Upper lobe of left lung (tissue), 6 donors: ENCODE measurements around the gene APOBEC3F. TPM values are rescaled to one million over a fixed set of nuclear protein-coding genes. Genes with fewer than 3 reads are reported as not detected.
"Not testable (repeated sequence)": the region's sequence is repeated elsewhere in the genome, so short reads cannot be mapped to it uniquely, and the experiment has no call there.

Experiments used
- ATAC-seq, 2 donors: fragments of 200-7000 bp; cut with Tn5 transposase; one replicate each; pipeline ENCODE4 v1.9.1; 2022; ENCODE audit warnings: mild to moderate bottlenecking in 2 of 2, moderate library complexity in 2 of 2; ENCODE audit not compliant: low FRiP score in 2 of 2
- DNase-seq, 2 donors: peaks; one replicate each; pipeline ENCODE4 v3.0.0-alpha.2; 2019 to 2020
- H3K27ac ChIP-seq, 4 donors: fragments of 200-600 bp; sonication (generic); one replicate each; pipeline ENCODE4 v1.5.1; 2016 to 2019
- H3K27me3 ChIP-seq, 4 donors: fragments of 200-600 bp; sonication (generic); one replicate each; pipeline ENCODE4 v1.5.1; 2017 to 2019
- H3K36me3 ChIP-seq, 4 donors: fragments of 200-600 bp; sonication (generic); one replicate each; pipeline ENCODE4 v1.5.1; 2016 to 2019
- H3K4me1 ChIP-seq, 4 donors: fragments of 200-600 bp; sonication (generic); one replicate each; pipeline ENCODE4 v1.5.1; 2018 to 2019
- H3K4me3 ChIP-seq, 4 donors: fragments of 200-600 bp; sonication (generic); one replicate each; pipeline ENCODE4 v1.5.1; 2017 to 2019; ENCODE audit warnings: mild to moderate bottlenecking in 2 of 4, moderate library complexity in 1 of 4
- H3K9me3 ChIP-seq, 4 donors: fragments of 200-600 bp; sonication (generic); one replicate each; pipeline ENCODE4 v1.5.1; 2018 to 2019
- CTCF ChIP-seq, 6 experiments: fragments of 450-650 bp in 4 of 6; fragments of 200-600 bp in 2 of 6; sonication (generic) in 2 of 6; IDR thresholded peaks; one replicate each; pipeline ENCODE4 v1.5.1; 2016 to 2019; ENCODE audit warnings: antibody characterized with exemption in 6 of 6
- EP300 ChIP-seq, 4 donors: sonication (generic); formaldehyde crosslinking; IDR thresholded peaks; one replicate each; pipeline ENCODE4 v1.5.1; 2017; ENCODE audit warnings: antibody characterized with exemption in 4 of 4, control low read depth in 2 of 4
- POLR2A ChIP-seq, 4 donors: fragments of 450-650 bp; IDR thresholded peaks; one replicate each; pipeline ENCODE4 v1.5.1; 2016 to 2017; ENCODE audit warnings: antibody characterized with exemption in 4 of 4, mild to moderate bottlenecking in 2 of 4
- POLR2AphosphoS5 ChIP-seq, 2 donors: sonication (generic); formaldehyde crosslinking; IDR thresholded peaks; one replicate each; pipeline ENCODE4 v1.5.1; 2017; ENCODE audit warnings: antibody characterized with exemption in 2 of 2
- WGBS, 2 donors: methylation state at CpG; one replicate each; pipeline ENCODE4 v1.1.5; 2017 to 2018; 5-methylcytosine and 5-hydroxymethylcytosine counted together
- total RNA-seq, 6 donors: library from RNA; depleted of rRNA in 4 of 6; stranded (reverse); fragments of >200 nt in 4 of 6; gene quantifications; one replicate each; pipeline versions ENCODE4 v1.1.0 to v1.2.1, GENCODE V29; 2016 to 2021
- donor health status: DM: no; HTN: no; CAD: no; lungs with moderate emphysema.
- donor health status: DM: no; HTN: yes; CAD: no; lungs with severe emphysema.

Gene APOBEC3F
- total RNA-seq, 6 donors from 2014 or later, result 4.0 to 12.0 (median 6.5) TPM

GRCh38 chr22:39013942-39014722 is 26.5 kb upstream of the APOBEC3F start, which contains the start of gene APOBEC3C:
TSS of gene APOBEC3C (plus strand) at chr22:39014257. CDS start at chr22:39014363, 106 bp downstream.
- ATAC-seq, result peak; percentile 94 to 98

GRCh38 chr22:39014723-39015121 is 25.9 kb upstream of the APOBEC3F start:
- H3K9me3 ChIP-seq, DNase-seq, H3K36me3 ChIP-seq, H3K27me3 ChIP-seq, ATAC-seq: not testable (repeated sequence)
- WGBS, 2 donors, result 58 to 62% methylated on average over 6 of the region's 6 CpGs
- H3K27ac ChIP-seq, result peak overlapping the region; percentile 77 to 95 (median 88)
- peak overlapping the region; percentile 35 to 64 (median 49) for H3K4me3 ChIP-seq
- H3K4me1 ChIP-seq, result peaks cover 12 to 25% (median 16%) of the 10 kb centered on the region in 4 donors

More at GRCh38 chr22:39013942-39014722, 26.5 kb upstream of the APOBEC3F start, which contains the start of gene APOBEC3C:
- H3K4me1 ChIP-seq, result peaks cover 12 to 25% (median 16%) of the 10 kb centered on the region in 4 donors
- WGBS, 2 donors, result 7 to 9% methylated on average over 13 to 18 of the region's 18 CpGs
- H3K36me3 ChIP-seq, result no peaks in the 10 kb centered on the region
- no peaks in the 10 kb centered on the region for H3K9me3 ChIP-seq
- H3K27ac ChIP-seq, result peak within 1 kb of the TSS; percentile 77 to 95 (median 88)
- no peaks in the 10 kb centered on the region for H3K27me3 ChIP-seq
- DNase-seq, result peak; percentile 68 to 88
- TF ChIP-seq POLR2AphosphoS5 (IDR thresholded peaks at IDR 0.05) (peak; percentile 21 to 80), POLR2A (IDR thresholded peaks at IDR 0.05) (peak in 2 of 4 donors; percentile 38 to 80), CTCF (IDR thresholded peaks at IDR 0.05) (no peak), EP300 (IDR thresholded peaks at IDR 0.05) (no peak)
- peak within 1 kb of the TSS; percentile 35 to 64 (median 49) for H3K4me3 ChIP-seq

GRCh38 chr22:39016592-39016991 is 24.1 kb upstream of the APOBEC3F start:
- Histone ChIP-seq H3K36me3 (no peaks in the 10 kb centered on the region), H3K27me3 (no peaks in the 10 kb centered on the region), H3K4me1 (peaks cover 21 to 40% (median 25%) of the 10 kb centered on the region in 4 donors), H3K27ac (no peak overlapping the region), H3K9me3 (no peaks in the 10 kb centered on the region), H3K4me3 (no peak overlapping the region)
- WGBS, 2 donors, result 96 to 98% methylated on average over 12 to 13 of the region's 13 CpGs
- DNase-seq, result peak in 1 of 2 donors; percentile 43
- no peak for ATAC-seq
- TF ChIP-seq CTCF (IDR thresholded peaks at IDR 0.05), result no peak
- no peak for TF ChIP-seq POLR2AphosphoS5 (IDR thresholded peaks at IDR 0.05)
- TF ChIP-seq EP300 (IDR thresholded peaks at IDR 0.05), result no peak
- TF ChIP-seq POLR2A (IDR thresholded peaks at IDR 0.05), result no peak

GRCh38 chr22:39017596-39018365 is 22.9 kb upstream of the APOBEC3F start:
- Histone ChIP-seq H3K27ac (no peak overlapping the region), H3K4me3 (no peak overlapping the region), H3K9me3 (no peaks in the 10 kb centered on the region), H3K27me3 (no peaks in the 10 kb centered on the region), H3K36me3 (no peaks in the 10 kb centered on the region), H3K4me1 (peaks cover 28 to 50% (median 31%) of the 10 kb centered on the region in 4 donors)
- ATAC-seq (no peak), DNase-seq (peak in 1 of 2 donors; percentile 60)
- 84 to 90% methylated on average over 18 of the region's 18 CpGs for WGBS, 2 donors
- TF ChIP-seq EP300 (IDR thresholded peaks at IDR 0.05) (no peak), CTCF (IDR thresholded peaks at IDR 0.05) (no peak), POLR2AphosphoS5 (IDR thresholded peaks at IDR 0.05) (no peak), POLR2A (IDR thresholded peaks at IDR 0.05) (no peak)

GRCh38 chr22:39020021-39020651 is 20.5 kb upstream of the APOBEC3F start:
- Histone ChIP-seq H3K27ac (peak overlapping the region; percentile 80 to 89 (median 86)), H3K4me1 (peaks cover 17 to 33% (median 22%) of the 10 kb centered on the region in 4 donors), H3K4me3 (peak overlapping the region in 3 of 4 donors; percentile 39 to 56 (median 51)), H3K36me3 (peaks cover 0 to 12% (median 2%) of the 10 kb centered on the region in 4 donors)
- not testable (repeated sequence) for H3K9me3 ChIP-seq, DNase-seq, H3K27me3 ChIP-seq
- 41 to 52% methylated on average over 10 to 15 of the region's 15 CpGs for WGBS, 2 donors
- ATAC-seq, result peak in 1 of 2 donors; percentile 2
